ENCODE results near the gene ZSWIM5. TPM values are rescaled to one million over a fixed set of nuclear protein-coding genes. Genes with fewer than 3 reads are reported as not detected.

The ZSWIM5 gene
- total and polyA plus RNA-seq, 2 of the 8 experiments (the other 6 are each of a cell fraction or from before 2014, with no cell fraction given): 2.5 to 3.9 TPM

DNA sequence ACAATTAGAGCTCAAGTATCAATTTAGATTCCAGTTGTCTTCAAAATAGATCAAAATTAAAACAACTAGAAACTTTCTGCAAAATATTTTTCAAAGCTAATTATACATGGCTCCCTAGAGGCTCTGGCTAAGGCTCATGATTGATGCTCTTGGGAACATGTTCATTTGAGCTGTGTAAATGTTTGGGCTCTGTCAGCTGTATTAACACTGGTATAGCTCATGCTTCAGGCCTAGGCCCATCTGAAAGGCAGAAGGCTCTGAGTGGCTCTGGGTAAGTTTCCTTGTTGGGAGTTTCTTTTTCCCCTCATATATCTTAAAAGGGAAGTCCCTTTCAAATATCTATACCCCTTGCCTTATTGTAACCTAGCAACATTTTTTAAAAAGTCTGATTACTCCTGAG, 113.1 kb downstream of the ZSWIM5 start:
- Histone ChIP-seq H2AK5ac (ENCODE audit: low read depth, low read length) (no peak overlapping the region), H3K23ac (ENCODE audit: insufficient read length) (no peak overlapping the region), H2BK5ac (ENCODE audit: low read depth, low read length) (no peak overlapping the region), H2AFZ (ENCODE audit: low read length) (no peak overlapping the region), H3K4me2 (ENCODE audit: insufficient read depth in 1 of 2, low read depth in 2 of 2, low read length in 2 of 2) (no peak overlapping the region), H2BK15ac (ENCODE audit: low read length) (no peak overlapping the region), H4K5ac (ENCODE audit: insufficient read length, low read depth, low read length) (no peak overlapping the region), H3K4ac (replicated peaks; ENCODE audit: insufficient read length, low read depth, low read length) (no peak overlapping the region), H4K91ac (replicated peaks; ENCODE audit: insufficient read length, low read length) (no peak overlapping the region), H3K79me2 (ENCODE audit: control insufficient read depth in 1 of 2, insufficient read depth in 2 of 2, low read length in 2 of 2) (no peaks in the 10 kb centered on the region), H3K27ac (ENCODE audit: low read depth, low read length) (no peak overlapping the region), H3K36me3 (ENCODE audit: control insufficient read depth in 2 of 4, insufficient read depth in 4 of 4, low read length in 3 of 4) (no peaks in the 10 kb centered on the region), H4K8ac (ENCODE audit: extremely low read depth, insufficient read depth, low read length) (no peak overlapping the region), H4K20me1 (replicated peaks in 1 of 2; ENCODE audit: control insufficient read depth in 1 of 2, insufficient read depth in 2 of 2, low read length in 2 of 2) (no peaks in the 10 kb centered on the region), H2BK120ac (replicated peaks; ENCODE audit: low read depth, low read length) (no peak overlapping the region), H3K27me3 (replicated peaks in 1 of 4; ENCODE audit: control insufficient read depth in 3 of 4, extremely low read depth in 1 of 4, insufficient read depth in 3 of 4, low read length in 3 of 4) (no peaks in the 10 kb centered on the region), H3K56ac (replicated peaks; ENCODE audit: insufficient read length, low read depth, low read length) (no peak overlapping the region), H3K14ac (ENCODE audit: insufficient read length) (no peak overlapping the region), H3K4me1 (replicated peaks in 1 of 4; ENCODE audit: control insufficient read depth in 3 of 4, insufficient read depth in 4 of 4, low read length in 3 of 4) (no peaks in the 10 kb centered on the region), H3K23me2 (ENCODE audit: low read depth, low read length) (no peaks in the 10 kb centered on the region), H3K79me1 (ENCODE audit: low read depth, low read length) (no peaks in the 10 kb centered on the region), H2BK12ac (ENCODE audit: low read depth, low read length) (no peak overlapping the region), H3K9me3 (ENCODE audit: insufficient read depth in 2 of 2, low read depth in 1 of 2, low read length in 1 of 2) (no peaks in the 10 kb centered on the region), H3K4me3 (ENCODE audit: extremely low read depth in 1 of 4, insufficient read depth in 2 of 4, low read depth in 3 of 4, low read length in 4 of 4) (no peak overlapping the region), H3K18ac (ENCODE audit: extremely low read depth, low read length) (no peak overlapping the region), H2BK20ac (ENCODE audit: low read length) (no peak overlapping the region), H3K9ac (replicated peaks in 1 of 4; ENCODE audit: extremely low read depth in 1 of 4, low read depth in 3 of 4, low read length in 3 of 4) (0 out of 7 replicates have a peak overlapping the region, but pooled peaks of 1 of the 4 experiments have one; percentile 8)
- POLR2A ChIA-PET (ENCODE audit: partially characterized antibody): no interaction called here
- DNase-seq (ENCODE audit: low read depth in 1 of 2, low spot score in 2 of 2): no peak
- FAIRE-seq: no peak
- no peak for TF ChIP-seq JUND (IDR thresholded peaks at IDR 0.05; ENCODE audit: low read length)
- no peak for TF ChIP-seq CREB1 (IDR thresholded peaks at IDR 0.05)
- no peak for TF ChIP-seq SIX5 (IDR thresholded peaks at IDR 0.05; ENCODE audit: low read depth, low read length)
- TF ChIP-seq EGR1 (IDR thresholded peaks at IDR 0.05; ENCODE audit: borderline replicate concordance, low read depth, low read length): no peak
- TF ChIP-seq SIN3A (conservative IDR thresholded peaks at IDR 0.05 in 1 of 2, IDR thresholded peaks at IDR 0.05 in 1 of 2; ENCODE audit: low read depth in 1 of 2, low read length in 2 of 2): no peak
- TF ChIP-seq SP4 (IDR thresholded peaks at IDR 0.05; ENCODE audit: low read length): no peak
- no peak for TF ChIP-seq SUZ12 (IDR thresholded peaks at IDR 0.05; ENCODE audit: low read length)
- TF ChIP-seq BCL11A (IDR thresholded peaks at IDR 0.05; ENCODE audit: low read depth in 2 of 2, low read length in 2 of 2): no peak
- no peak for TF ChIP-seq SP2 (IDR thresholded peaks at IDR 0.05; ENCODE audit: low read length)
- no peak for TF ChIP-seq TBP (IDR thresholded peaks at IDR 0.05; ENCODE audit: low read depth, low read length)
- CTCF ChIA-PET (ENCODE audit: partially characterized antibody): interaction anchor here (1.1 kb wide), 1 partner anchor 12 kb away, joined by 3 read pairs; no protein-coding TSS in a partner anchor
